NT2/D1 (cell line): ENCODE data around the gene MAP1B.

Experiments used
- DNase-seq: peaks from one replicate; pipeline ENCODE4 v3.0.0-alpha.2; 2011; ENCODE audit warnings: low read depth, low spot score
- H3K27me3 ChIP-seq: 2 replicates; pipeline ENCODE4 v1.6.0; 2011; ENCODE audit warnings: mild to moderate bottlenecking; ENCODE audit not compliant: insufficient read length, insufficient read depth
- H3K36me3 ChIP-seq: 2 replicates; pipeline ENCODE4 v1.6.1; 2011; ENCODE audit warnings: mild to moderate bottlenecking, low read length, mixed read lengths; ENCODE audit not compliant: insufficient read depth, insufficient read length
- H3K4me1 ChIP-seq: 2 replicates; pipeline ENCODE4 v1.5.1; 2011; ENCODE audit not compliant: insufficient read depth, insufficient read length
- H3K4me3 ChIP-seq: 2 replicates; pipeline ENCODE4 v1.5.1; 2011; ENCODE audit warnings: low read depth; ENCODE audit not compliant: insufficient read length
- H3K9ac ChIP-seq: 2 replicates; pipeline ENCODE4 v1.6.0; 2011; ENCODE audit warnings: low read depth; ENCODE audit not compliant: insufficient read length
- H3K9me3 ChIP-seq: 2 replicates; pipeline ENCODE4 v1.5.1; 2011; ENCODE audit warnings: mild to moderate bottlenecking, low read length; ENCODE audit not compliant: insufficient read depth
- SUZ12 ChIP-seq: IDR thresholded peaks from 2 replicates; pipeline ENCODE4 v1.6.1; 2011; ENCODE audit not compliant: insufficient read length, insufficient read depth; ENCODE audit errors: extremely low read depth
- YY1 ChIP-seq: IDR thresholded peaks from 2 replicates; pipeline ENCODE4 v1.6.1; 2011; ENCODE audit not compliant: insufficient read length, insufficient read depth
- ZNF274 ChIP-seq: IDR thresholded peaks from 2 replicates; pipeline ENCODE4 v1.6.1; 2011; ENCODE audit warnings: mild to moderate bottlenecking, low read depth, low read length

Gene MAP1B

GRCh38 chr5:72245546-72245945, 138.3 kb downstream of the MAP1B start:
- DNase-seq, result no peak
- H3K9ac ChIP-seq, result no peak overlapping the region
- TF ChIP-seq SUZ12 (no peak), ZNF274 (no peak), YY1 (no peak)
- H3K4me3 ChIP-seq, result no peak overlapping the region
- no peaks in the 10 kb centered on the region for H3K4me1 ChIP-seq
- H3K9me3 ChIP-seq, result no peaks in the 10 kb centered on the region
- no peaks in the 10 kb centered on the region for H3K27me3 ChIP-seq
- H3K36me3 ChIP-seq, result peaks cover 14% of the 10 kb centered on the region

- no peaks in the 10 kb centered on the region for H3K4me1 ChIP-seq
- no peak for DNase-seq
- no peak overlapping the region for H3K4me3 ChIP-seq
- no peaks in the 10 kb centered on the region for H3K27me3 ChIP-seq
- H3K9ac ChIP-seq, result no peak overlapping the region
- H3K36me3 ChIP-seq, result peaks cover 10% of the 10 kb centered on the region
- H3K9me3 ChIP-seq, result no peaks in the 10 kb centered on the region
- TF ChIP-seq ZNF274 (no peak), SUZ12 (no peak), YY1 (no peak)
These were observed 138.8 kb downstream of the MAP1B start for GRCh38 chr5:72245951-72246532.

- Histone ChIP-seq H3K9me3 (no peaks in the 10 kb centered on the region), H3K27me3 (no peaks in the 10 kb centered on the region), H3K9ac (no peak overlapping the region), H3K36me3 (peaks cover 6% of the 10 kb centered on the region), H3K4me1 (no peaks in the 10 kb centered on the region), H3K4me3 (no peak overlapping the region)
- no peak for TF ChIP-seq YY1
- no peak for TF ChIP-seq SUZ12
- TF ChIP-seq ZNF274, result no peak
- DNase-seq, result no peak
These were observed 139.7 kb downstream of the MAP1B start for GRCh38 chr5:72246954-72247442.

- Histone ChIP-seq H3K9me3 (no peaks in the 10 kb centered on the region), H3K4me3 (no peak overlapping the region), H3K4me1 (no peaks in the 10 kb centered on the region), H3K27me3 (no peaks in the 10 kb centered on the region), H3K9ac (no peak overlapping the region), H3K36me3 (peaks cover 7% of the 10 kb centered on the region)
- TF ChIP-seq YY1 (no peak), ZNF274 (no peak), SUZ12 (no peak)
- no peak for DNase-seq
These were observed 141.2 kb downstream of the MAP1B start for GRCh38 chr5:72248410-72248981.

GRCh38 chr5:72251386-72251785, 144.1 kb downstream of the MAP1B start:
- no peak for DNase-seq
- no peaks in the 10 kb centered on the region for H3K4me1 ChIP-seq
- H3K27me3 ChIP-seq, result no peaks in the 10 kb centered on the region
- no peak overlapping the region for H3K4me3 ChIP-seq
- TF ChIP-seq ZNF274, result no peak
- TF ChIP-seq YY1, result no peak
- no peak for TF ChIP-seq SUZ12
- H3K9ac ChIP-seq, result no peak overlapping the region
- peaks cover 7% of the 10 kb centered on the region for H3K36me3 ChIP-seq
- no peaks in the 10 kb centered on the region for H3K9me3 ChIP-seq

GRCh38 chr5:72252008-72252407, 144.7 kb downstream of the MAP1B start:
- Histone ChIP-seq H3K9ac (no peak overlapping the region), H3K27me3 (no peaks in the 10 kb centered on the region), H3K9me3 (no peaks in the 10 kb centered on the region), H3K36me3 (peaks cover 7% of the 10 kb centered on the region), H3K4me3 (no peak overlapping the region), H3K4me1 (no peaks in the 10 kb centered on the region)
- no peak for DNase-seq
- no peak for TF ChIP-seq SUZ12
- TF ChIP-seq YY1, result no peak
- no peak for TF ChIP-seq ZNF274

GRCh38 chr5:72252574-72253155, 145.4 kb downstream of the MAP1B start:
- Histone ChIP-seq H3K4me3 (no peak overlapping the region), H3K4me1 (no peaks in the 10 kb centered on the region), H3K9me3 (no peaks in the 10 kb centered on the region), H3K9ac (no peak overlapping the region), H3K27me3 (no peaks in the 10 kb centered on the region), H3K36me3 (peaks cover 10% of the 10 kb centered on the region)
- DNase-seq, result no peak
- TF ChIP-seq YY1, result no peak
- no peak for TF ChIP-seq SUZ12
- no peak for TF ChIP-seq ZNF274
